A673 (cell line): ENCODE data around the gene WDR82.

Experiments
- EZH2 ChIP-seq: fragments of 200-600 bp; sonication (generic); IDR thresholded peaks from 2 replicates; pipeline ENCODE4 v1.6.1; 2017; ENCODE audit warnings: borderline replicate concordance, low read depth, mild to moderate bottlenecking, mixed read lengths, antibody characterized with exemption, low read length; ENCODE audit not compliant: poor library complexity, severe bottlenecking
- TF ChIP-seq, protein P1 (sequence below): fragments of 300-800, 200-600 bp; sonication (generic); conservative IDR thresholded peaks from 2 replicates; pipeline ENCODE4 v1.5.1; 2017; ENCODE audit warnings: low read depth, mild to moderate bottlenecking, antibody characterized with exemption, low read length, moderate library complexity, mixed read lengths

- TF ChIP-seq, protein P1, sequence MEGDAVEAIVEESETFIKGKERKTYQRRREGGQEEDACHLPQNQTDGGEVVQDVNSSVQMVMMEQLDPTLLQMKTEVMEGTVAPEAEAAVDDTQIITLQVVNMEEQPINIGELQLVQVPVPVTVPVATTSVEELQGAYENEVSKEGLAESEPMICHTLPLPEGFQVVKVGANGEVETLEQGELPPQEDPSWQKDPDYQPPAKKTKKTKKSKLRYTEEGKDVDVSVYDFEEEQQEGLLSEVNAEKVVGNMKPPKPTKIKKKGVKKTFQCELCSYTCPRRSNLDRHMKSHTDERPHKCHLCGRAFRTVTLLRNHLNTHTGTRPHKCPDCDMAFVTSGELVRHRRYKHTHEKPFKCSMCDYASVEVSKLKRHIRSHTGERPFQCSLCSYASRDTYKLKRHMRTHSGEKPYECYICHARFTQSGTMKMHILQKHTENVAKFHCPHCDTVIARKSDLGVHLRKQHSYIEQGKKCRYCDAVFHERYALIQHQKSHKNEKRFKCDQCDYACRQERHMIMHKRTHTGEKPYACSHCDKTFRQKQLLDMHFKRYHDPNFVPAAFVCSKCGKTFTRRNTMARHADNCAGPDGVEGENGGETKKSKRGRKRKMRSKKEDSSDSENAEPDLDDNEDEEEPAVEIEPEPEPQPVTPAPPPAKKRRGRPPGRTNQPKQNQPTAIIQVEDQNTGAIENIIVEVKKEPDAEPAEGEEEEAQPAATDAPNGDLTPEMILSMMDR: no peak
- no peak for TF ChIP-seq EZH2
Measured at GRCh38 chr3:52259035-52259434, 19.4 kb downstream of the WDR82 start.
